ENCODE data around the gene SARS1.

Gene SARS1

GRCh38 chr1:109258481-109259466 lies 45.1 kb downstream of the SARS1 start:
- TF ChIP-seq TCF12 (IDR thresholded peaks at IDR 0.05; ENCODE audit: low read depth) (peak; percentile 79), CREB1 (IDR thresholded peaks at IDR 0.05; ENCODE audit: low read depth) (no peak), FOXM1 (IDR thresholded peaks at IDR 0.05; ENCODE audit: borderline replicate concordance, low read depth) (no peak), EGR1 (IDR thresholded peaks at IDR 0.05) (no peak), CEBPB (IDR thresholded peaks at IDR 0.05) (no peak), RAD21 (IDR thresholded peaks at IDR 0.05; ENCODE audit: low read depth) (peak; percentile 10; the same call in 1 of the 2 replicates), USF1 (IDR thresholded peaks at IDR 0.05) (0 out of 2 replicates have a peak, but pooled peaks have one; percentile 16), EP300 (IDR thresholded peaks at IDR 0.05; ENCODE audit: borderline replicate concordance) (peak; percentile 75), ZBTB7A (IDR thresholded peaks at IDR 0.05; ENCODE audit: low read depth) (no peak), NFIC (IDR thresholded peaks at IDR 0.05) (peak; percentile 78), MAX (IDR thresholded peaks at IDR 0.05) (peak; percentile 60), TEAD4 (IDR thresholded peaks at IDR 0.05) (peak; percentile 73), YY1 (IDR thresholded peaks at IDR 0.05; ENCODE audit: low read depth) (peak; percentile 53; the same call in 1 of the 2 replicates), REST (IDR thresholded peaks at IDR 0.05; ENCODE audit: low read depth) (no peak), TAF1 (IDR thresholded peaks at IDR 0.05; ENCODE audit: low read depth) (no peak)

- no peak for TF ChIP-seq CREB1 (IDR thresholded peaks at IDR 0.05; ENCODE audit: low read depth)
Observed at GRCh38 chr1:109259674-109260557, 46.2 kb downstream of the SARS1 start.

- TF ChIP-seq CREB1 (IDR thresholded peaks at IDR 0.05; ENCODE audit: low read depth) (no peak), EGR1 (IDR thresholded peaks at IDR 0.05) (no peak)
Observed at GRCh38 chr1:109261006-109261405, 47.3 kb downstream of the SARS1 start.

- no peak for TF ChIP-seq USF1 (IDR thresholded peaks at IDR 0.05)
- TF ChIP-seq REST (IDR thresholded peaks at IDR 0.05; ENCODE audit: low read depth), result no peak
- no peak for TF ChIP-seq ZBTB7A (IDR thresholded peaks at IDR 0.05; ENCODE audit: low read depth)
- TF ChIP-seq TEAD4 (IDR thresholded peaks at IDR 0.05), result no peak
- TF ChIP-seq EGR1 (IDR thresholded peaks at IDR 0.05), result no peak
- TF ChIP-seq RAD21 (IDR thresholded peaks at IDR 0.05; ENCODE audit: low read depth), result no peak
- no peak for TF ChIP-seq TCF12 (IDR thresholded peaks at IDR 0.05; ENCODE audit: low read depth)
- TF ChIP-seq TAF1 (IDR thresholded peaks at IDR 0.05; ENCODE audit: low read depth), result no peak
Observed at GRCh38 chr1:109261578-109261977, 47.9 kb downstream of the SARS1 start.

- no peak for TF ChIP-seq NFIC (IDR thresholded peaks at IDR 0.05)
- no peak for TF ChIP-seq MAX (IDR thresholded peaks at IDR 0.05)
- no peak for TF ChIP-seq USF1 (IDR thresholded peaks at IDR 0.05)
- no peak for TF ChIP-seq TEAD4 (IDR thresholded peaks at IDR 0.05)
- TF ChIP-seq RAD21 (IDR thresholded peaks at IDR 0.05; ENCODE audit: low read depth), result no peak
- no peak for TF ChIP-seq EP300 (IDR thresholded peaks at IDR 0.05; ENCODE audit: borderline replicate concordance)
- no peak for TF ChIP-seq TCF12 (IDR thresholded peaks at IDR 0.05; ENCODE audit: low read depth)
- TF ChIP-seq CREB1 (IDR thresholded peaks at IDR 0.05; ENCODE audit: low read depth), result no peak
- TF ChIP-seq FOXM1 (IDR thresholded peaks at IDR 0.05; ENCODE audit: borderline replicate concordance, low read depth), result no peak
- TF ChIP-seq CEBPB (IDR thresholded peaks at IDR 0.05), result no peak
- TF ChIP-seq TAF1 (IDR thresholded peaks at IDR 0.05; ENCODE audit: low read depth), result no peak
- no peak for TF ChIP-seq REST (IDR thresholded peaks at IDR 0.05; ENCODE audit: low read depth)
- no peak for TF ChIP-seq YY1 (IDR thresholded peaks at IDR 0.05; ENCODE audit: low read depth)
- TF ChIP-seq EGR1 (IDR thresholded peaks at IDR 0.05), result no peak
Observed at GRCh38 chr1:109262231-109263055, 48.7 kb downstream of the SARS1 start.

Measured in Ishikawa (cell line).